HG03521 (cell line): ENCODE measurements around the gene KIF26A.

Source experiments
- ATAC-seq: cut with Tn5 transposase; IDR thresholded peaks from one replicate; pipeline ENCODE4 v1.9.1; 2021; ENCODE audit warnings: mild to moderate bottlenecking, moderate library complexity; ENCODE audit not compliant: unreplicated experiment

Gene KIF26A

DNA sequence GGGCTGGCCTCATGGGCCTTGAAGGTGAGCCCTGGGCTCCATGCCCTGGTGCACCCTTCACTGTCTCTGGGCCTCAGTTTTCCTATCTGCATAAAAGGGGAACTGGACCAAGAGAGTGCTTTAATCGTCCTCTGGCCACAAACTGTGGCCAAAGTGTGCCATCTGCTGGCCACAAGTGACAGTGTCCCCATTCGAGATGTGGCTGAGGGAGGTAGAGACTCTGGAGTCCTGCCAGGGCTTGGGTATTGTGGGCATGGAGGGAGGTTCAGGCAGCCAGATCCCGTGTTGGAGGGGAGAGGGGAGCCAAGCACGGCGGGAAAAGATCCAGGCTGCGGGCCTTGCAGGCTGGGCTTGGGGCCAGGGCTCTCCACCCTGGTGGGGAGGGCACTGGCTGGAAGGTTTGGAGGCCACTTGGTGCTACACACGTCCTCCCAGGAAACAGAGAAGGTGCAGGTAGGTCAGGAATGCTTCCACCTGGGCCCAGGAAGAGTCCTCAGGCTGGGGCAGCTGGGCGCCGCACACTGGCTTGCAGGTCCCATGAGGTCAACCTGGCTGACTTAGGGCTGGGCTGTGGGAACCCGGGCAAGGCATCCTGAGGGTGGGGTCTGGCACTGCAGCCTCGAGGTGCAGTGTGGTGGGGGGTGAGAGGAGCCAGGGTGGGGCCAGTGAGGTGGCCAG, 7.3 kb upstream of the KIF26A start:
- ATAC-seq, result no peak

DNA sequence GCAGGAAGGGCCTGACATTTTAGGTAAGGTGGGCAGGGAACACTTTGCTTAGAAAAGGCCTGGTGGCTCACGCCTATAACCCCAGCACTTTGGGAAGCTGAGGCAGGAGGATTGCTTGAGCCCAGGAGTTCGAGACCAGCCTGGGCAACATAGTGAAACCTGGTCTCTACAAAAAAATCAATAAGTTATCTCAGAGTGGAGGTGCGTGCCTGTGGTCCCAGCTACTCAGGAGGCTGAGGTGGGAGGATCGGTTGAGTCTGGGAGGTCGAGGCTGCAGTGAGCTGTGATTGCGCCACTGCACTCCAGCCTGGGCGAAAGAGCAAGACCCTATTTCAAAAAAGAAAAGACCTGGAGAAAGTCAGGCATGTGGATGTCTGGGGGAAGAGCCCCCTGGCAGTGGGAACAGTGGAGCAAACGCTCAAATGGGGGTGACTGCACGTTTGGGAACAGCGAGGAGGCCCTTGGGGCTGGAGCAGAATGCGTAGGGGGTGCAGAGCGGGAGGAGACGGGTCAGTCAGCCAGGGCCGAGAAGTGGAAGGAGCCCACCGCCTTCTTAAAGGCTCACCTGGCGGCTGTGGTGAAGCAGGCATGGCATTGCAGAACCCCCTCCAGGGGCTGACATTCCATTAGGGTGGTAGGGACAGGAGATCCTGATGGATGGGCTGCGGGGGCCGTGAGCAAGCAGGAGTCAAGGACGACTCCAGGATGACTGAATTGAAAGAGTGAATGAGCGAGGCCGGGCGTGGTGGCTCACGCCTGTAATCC, 6.2 kb upstream of the KIF26A start:
- ATAC-seq, result no peak

GRCh38 chr14:104132981-104133380, 5.4 kb upstream of the KIF26A start:
- no peak for ATAC-seq

GRCh38 chr14:104133496-104133895, 4.9 kb upstream of the KIF26A start:
- ATAC-seq, result no peak

DNA sequence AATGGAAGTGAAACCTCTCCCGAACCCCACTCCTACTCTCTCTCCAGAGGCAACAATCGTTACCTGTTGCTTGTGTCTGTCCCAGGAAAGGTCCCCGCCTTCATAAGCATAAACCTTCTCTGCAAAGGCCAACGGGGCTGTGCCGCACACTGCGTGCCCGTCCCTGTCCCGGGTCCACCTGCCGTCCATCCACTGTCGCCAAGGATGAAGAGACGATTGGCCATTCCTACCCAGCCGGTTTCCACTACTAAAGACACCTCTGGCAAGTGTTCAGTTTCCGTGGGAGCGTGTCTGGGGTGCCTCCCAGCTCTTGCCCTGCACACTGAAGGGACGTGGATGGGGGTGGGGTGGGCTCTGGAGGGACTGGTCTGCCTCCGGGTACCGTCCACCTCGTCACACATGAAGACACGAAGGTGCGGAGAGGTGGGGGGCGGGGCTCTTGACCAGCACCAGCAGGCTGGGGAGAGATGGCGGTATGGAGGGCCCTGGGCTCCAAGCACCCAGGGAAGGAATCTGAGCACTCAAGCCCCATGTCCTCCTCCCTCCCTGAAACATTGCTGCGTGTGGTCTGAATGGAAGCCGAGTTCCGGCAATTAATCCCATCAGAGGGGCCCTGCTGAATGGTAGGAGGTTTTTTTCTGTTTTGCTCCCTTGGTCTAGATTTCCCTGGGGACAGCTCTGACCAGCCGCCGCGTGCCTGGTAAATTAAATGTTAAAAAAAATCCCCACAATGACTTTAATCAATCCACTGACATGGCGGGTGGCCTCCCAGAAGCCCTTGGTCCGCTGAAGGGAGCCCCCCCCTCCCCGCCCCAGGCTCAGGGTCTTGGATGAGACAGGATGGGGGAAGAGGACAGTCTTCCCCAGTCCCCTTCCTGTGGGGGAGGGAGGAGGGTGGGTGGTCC, 4.1 kb upstream of the KIF26A start:
- no peak for ATAC-seq

DNA sequence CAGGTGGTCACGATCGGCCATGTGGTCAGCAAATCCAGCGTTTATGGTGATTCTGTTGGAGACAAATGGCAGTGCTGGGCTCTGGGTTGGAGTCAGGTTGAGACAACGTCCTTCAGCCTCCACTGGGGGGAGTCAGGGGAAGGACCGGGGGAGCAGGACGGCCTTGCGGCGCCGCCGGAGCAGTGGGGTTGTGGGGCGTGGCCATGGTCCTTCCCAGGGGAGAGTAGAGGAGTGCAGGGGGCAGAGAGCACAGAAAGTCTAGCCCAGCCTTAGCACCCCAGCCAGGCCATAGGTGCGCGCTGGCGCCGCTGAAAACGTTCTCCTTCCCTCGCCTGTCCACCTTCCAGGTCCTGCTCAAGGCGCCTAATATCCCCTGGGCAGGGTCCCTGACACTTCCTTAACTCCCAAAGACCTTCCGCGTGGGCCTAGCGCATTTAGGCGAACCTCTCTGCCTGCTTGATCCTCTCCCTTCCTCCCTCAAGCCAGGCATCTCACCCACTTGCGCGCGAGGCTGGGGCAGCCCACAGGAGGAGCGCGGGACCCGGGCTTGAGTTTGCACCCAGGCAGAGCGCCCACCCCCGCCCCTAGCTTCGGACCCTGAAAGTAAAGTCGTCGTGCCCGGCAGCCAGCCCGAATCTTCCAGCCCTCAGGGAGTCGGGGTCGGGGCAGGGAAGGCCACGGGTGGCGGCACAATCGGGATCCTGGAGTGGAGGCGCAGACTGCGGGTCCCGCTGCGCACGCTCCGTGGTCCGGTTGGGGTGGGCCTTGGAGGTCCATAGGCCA, 3.1 kb upstream of the KIF26A start:
- no peak for ATAC-seq

- ATAC-seq, result no peak
Observed at GRCh38 chr14:104135904-104136471, 2.4 kb upstream of the KIF26A start.

DNA sequence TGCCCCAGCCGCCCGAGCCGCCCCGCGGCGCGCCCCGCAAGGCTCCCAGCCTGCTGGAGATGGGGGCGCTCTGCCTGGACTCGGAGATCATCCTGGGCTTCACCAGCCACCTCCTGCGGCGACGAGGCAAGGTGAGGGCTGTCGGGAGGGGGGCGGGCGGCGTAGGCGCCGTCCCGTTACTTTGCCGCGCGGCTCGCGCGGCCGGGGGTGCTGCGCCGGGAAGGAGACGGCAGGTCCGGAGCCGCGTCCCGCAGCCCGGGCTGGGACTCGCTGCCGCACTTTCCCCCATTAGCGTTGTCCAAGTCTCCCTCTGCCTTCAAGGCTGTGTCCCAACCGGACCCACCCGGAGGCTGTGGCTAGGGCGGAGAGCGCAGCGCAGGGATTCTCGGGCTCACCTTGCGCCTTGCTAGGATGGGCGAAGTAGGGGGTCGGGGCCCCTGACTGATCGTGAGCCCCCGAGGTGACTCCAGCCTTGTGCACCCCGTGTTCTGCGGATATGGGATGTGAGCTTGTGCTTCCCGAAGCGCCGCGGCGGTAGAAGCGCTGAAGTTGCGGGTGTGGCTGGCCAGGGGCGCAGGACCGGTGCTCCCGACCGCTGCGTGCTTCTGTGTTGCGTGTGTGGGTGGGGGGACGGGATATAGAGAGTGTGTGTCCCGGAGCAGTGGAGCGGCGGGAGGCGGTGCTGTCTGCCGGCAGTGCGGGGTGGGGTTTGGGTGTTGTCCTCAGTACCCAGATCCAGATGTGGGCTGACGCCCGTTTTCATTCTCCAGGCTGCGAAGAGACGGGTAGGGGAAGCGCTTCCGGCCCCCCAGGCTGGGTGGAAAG, 1.7 kb upstream of the KIF26A start:
- no peak for ATAC-seq

- no peak for ATAC-seq
Observed at GRCh38 chr14:104137297-104138097, 890 bp upstream of the KIF26A start.

DNA sequence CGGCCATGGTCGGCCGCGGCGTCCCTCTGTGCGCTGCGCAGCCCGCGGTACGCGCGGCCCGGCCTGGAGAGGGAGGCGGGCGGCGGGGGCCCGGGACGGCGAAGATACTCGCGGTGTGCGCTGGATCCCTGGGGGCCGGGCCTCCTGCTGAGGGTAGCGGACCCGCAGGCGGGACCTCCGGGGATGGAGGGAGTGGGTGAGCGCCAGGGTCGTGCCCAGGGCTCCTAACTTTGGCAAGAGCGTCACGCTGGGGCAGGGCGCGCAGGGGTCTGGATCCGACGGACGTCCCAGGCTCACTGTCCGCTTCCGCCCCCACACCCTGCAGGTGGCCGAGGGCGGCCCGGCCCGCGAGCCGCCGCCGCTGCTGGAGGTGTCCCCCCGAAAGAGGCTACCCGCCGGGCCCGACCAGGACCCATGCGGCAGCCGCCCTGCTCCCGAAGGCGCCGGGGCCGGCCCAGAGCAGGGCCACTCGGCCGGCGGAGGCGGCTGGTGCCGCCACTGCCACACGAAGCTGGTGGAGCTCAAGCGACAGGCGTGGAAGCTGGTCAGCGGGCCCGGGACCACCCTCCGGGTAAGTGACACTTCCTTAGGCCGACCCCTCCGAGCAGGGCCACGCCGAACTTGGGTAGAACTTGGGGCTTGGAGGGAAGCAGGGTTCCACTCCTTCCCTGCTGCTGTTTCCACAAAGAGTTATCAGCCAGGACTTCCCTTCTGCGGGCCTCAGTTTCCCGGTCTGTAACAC, 502 bp downstream of the KIF26A start:
- ATAC-seq, result no peak

GRCh38 chr14:104139460-104140212, 1.2 kb downstream of the KIF26A start:
- no peak for ATAC-seq

DNA sequence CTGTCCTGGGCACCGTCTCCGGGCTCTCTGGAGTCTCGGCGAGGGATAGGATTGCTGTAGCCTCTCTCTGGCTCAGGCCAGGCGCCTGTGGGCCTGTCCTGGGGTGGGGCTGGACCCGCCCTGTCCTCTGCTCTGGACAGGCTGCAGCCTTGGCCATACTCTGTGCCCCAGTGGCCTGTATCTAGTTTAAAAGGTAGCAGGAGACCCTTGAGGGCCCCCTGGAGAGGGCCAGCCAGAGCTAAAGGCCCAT, 1.8 kb downstream of the KIF26A start:
- no peak for ATAC-seq

GRCh38 chr14:104140463-104141331, 2.3 kb downstream of the KIF26A start:
- no peak for ATAC-seq

- no peak for ATAC-seq
Observed at GRCh38 chr14:104141621-104142091, 3.3 kb downstream of the KIF26A start.

DNA sequence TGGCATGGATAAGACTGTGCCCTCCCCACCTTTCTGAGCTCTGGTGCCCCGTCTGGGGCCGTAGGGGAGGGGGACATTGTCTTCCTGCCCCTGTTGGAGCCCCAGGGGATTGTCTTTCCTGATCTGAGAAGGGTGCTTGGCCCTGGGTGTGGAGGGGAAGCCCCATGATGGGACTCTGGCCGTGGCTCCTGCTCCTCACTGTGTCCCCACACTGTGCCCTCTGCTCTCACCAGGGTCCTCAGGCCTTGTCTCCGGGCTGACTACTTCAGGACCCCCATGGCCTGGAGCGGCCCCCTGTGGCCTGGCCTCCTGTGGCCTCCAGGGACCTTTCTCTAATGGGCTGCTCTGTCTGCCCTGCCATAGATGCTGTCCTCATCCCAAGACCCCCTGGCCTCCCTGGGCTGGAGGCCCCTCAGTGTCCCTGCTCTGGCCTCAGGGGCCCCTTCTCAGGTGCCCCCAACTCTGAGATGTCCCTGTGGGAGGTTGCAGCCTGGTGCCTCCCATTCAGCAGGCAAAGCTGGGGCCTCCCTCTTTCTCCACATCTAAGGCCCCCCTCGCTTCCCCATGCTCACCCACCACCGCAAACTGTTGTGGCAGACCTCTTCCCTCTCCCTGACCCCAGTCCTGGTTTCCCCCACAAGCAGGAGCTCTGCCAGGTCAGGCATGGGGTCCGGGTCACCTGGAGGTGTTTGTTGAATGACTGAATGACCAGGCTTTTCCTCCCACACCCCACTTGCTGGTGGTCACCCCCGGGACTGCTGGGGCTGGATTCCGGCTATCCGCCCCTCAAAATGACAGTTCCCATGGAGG, 4.0 kb downstream of the KIF26A start:
- no peak for ATAC-seq
